HEK293 (cell line): ENCODE measurements around the gene SS18L1.

Source experiments
- ATF2 ChIP-seq: fragments of 450-650 bp; formaldehyde crosslinking; IDR thresholded peaks from 2 replicates; pipeline ENCODE4 v1.5.1; 2016; ENCODE audit warnings: missing biosample characterization, missing genetic modification characterization, low read depth
- CTCF ChIP-seq: fragments of 450-650 bp; formaldehyde crosslinking; IDR thresholded peaks from 2 replicates; pipeline ENCODE4 v1.5.1; 2016; ENCODE audit warnings: missing biosample characterization, missing genetic modification characterization
- PRDM4 ChIP-seq: fragments of 450-650 bp; formaldehyde crosslinking; IDR thresholded peaks from 2 replicates; pipeline ENCODE4 v1.5.1; 2017; ENCODE audit warnings: missing biosample characterization, missing genetic modification characterization
- SETDB1 ChIP-seq: IDR thresholded peaks from one replicate; pipeline ENCODE4 v1.6.1; 2017; ENCODE audit warnings: mild to moderate bottlenecking, low read length, moderate library complexity, mixed read lengths; ENCODE audit not compliant: insufficient read length
- YY1 ChIP-seq: fragments of 450-650 bp; formaldehyde crosslinking; IDR thresholded peaks from 2 replicates; pipeline ENCODE4 v1.5.1; 2018; ENCODE audit warnings: missing biosample characterization, missing genetic modification characterization
- ZFP37 ChIP-seq: fragments of 450-650 bp; formaldehyde crosslinking; IDR thresholded peaks from 2 replicates; pipeline ENCODE4 v1.5.1; 2016; ENCODE audit warnings: missing biosample characterization, missing genetic modification characterization
- ZNF23 ChIP-seq: fragments of 450-650 bp; formaldehyde crosslinking; IDR thresholded peaks from 2 replicates; pipeline ENCODE4 v1.5.1; 2016; ENCODE audit warnings: missing biosample characterization, missing genetic modification characterization, borderline replicate concordance
- ZNF26 ChIP-seq: fragments of 450-650 bp; formaldehyde crosslinking; IDR thresholded peaks from 2 replicates; pipeline ENCODE4 v1.5.1; 2016; ENCODE audit warnings: missing biosample characterization, missing genetic modification characterization
- ZNF394 ChIP-seq: fragments of 450-650 bp; formaldehyde crosslinking; IDR thresholded peaks from 2 replicates; pipeline ENCODE4 v1.5.1; 2016; ENCODE audit warnings: missing biosample characterization, missing genetic modification characterization, mild to moderate bottlenecking, moderate library complexity, borderline replicate concordance
- ZNF426 ChIP-seq: fragments of 450-650 bp; formaldehyde crosslinking; IDR thresholded peaks from 2 replicates; pipeline ENCODE4 v1.5.1; 2017; ENCODE audit warnings: missing biosample characterization, missing genetic modification characterization, mild to moderate bottlenecking, inconsistent platforms, moderate library complexity
- ZNF555 ChIP-seq: fragments of 450-650 bp; formaldehyde crosslinking; conservative IDR thresholded peaks from 2 replicates; pipeline ENCODE4 v1.5.1; 2017; ENCODE audit warnings: missing biosample characterization, mild to moderate bottlenecking, missing genetic modification characterization, inconsistent platforms
- ZNF768 ChIP-seq: fragments of 450-650 bp; formaldehyde crosslinking; IDR thresholded peaks from 2 replicates; pipeline ENCODE4 v1.5.1; 2018; ENCODE audit warnings: missing biosample characterization, mild to moderate bottlenecking, missing genetic modification characterization
- ZSCAN16 ChIP-seq: fragments of 450-650 bp; formaldehyde crosslinking; IDR thresholded peaks from 2 replicates; pipeline ENCODE4 v1.5.1; 2016; ENCODE audit warnings: missing biosample characterization, missing genetic modification characterization

GRCh38 chr20:62198931-62199330, 55.4 kb downstream of the SS18L1 start:
- no peak for TF ChIP-seq CTCF (tag by site-specific recombination)
- no peak for TF ChIP-seq ZNF23 (tag by site-specific recombination)
- no peak for TF ChIP-seq ZNF555 (tag by site-specific recombination)
- no peak for TF ChIP-seq ZNF426
- no peak for TF ChIP-seq ATF2 (tag by site-specific recombination)
- TF ChIP-seq ZNF394 (tag by site-specific recombination) = no peak
- TF ChIP-seq YY1 = no peak
- no peak for TF ChIP-seq ZSCAN16
- TF ChIP-seq SETDB1 = no peak
- no peak for TF ChIP-seq ZNF26 (tag by site-specific recombination)
- no peak for TF ChIP-seq ZFP37 (tag by site-specific recombination)
- TF ChIP-seq ZNF768 (tag by site-specific recombination) = no peak
- no peak for TF ChIP-seq PRDM4
